GM11168 (cell line): ENCODE results near the gene ADGRG6.
"Not testable (repeated sequence)": the region's sequence is repeated elsewhere in the genome, so short reads cannot be mapped to it uniquely, and the experiment has no call there.

Experiments used
- in situ Hi-C: fragments of 300-500 bp; cut with MboI; formaldehyde crosslinking; loops from one replicate; pipeline ENCODE4 v1.12.0; 2022; ENCODE audit warnings: low sequenced_read_pairs; ENCODE audit not compliant: unreplicated experiment

Gene ADGRG6

GRCh38 chr6:142301651-142302391 is at the start of gene ADGRG6:
Gene ADGRG6 (plus strand): TSS chr6:142302007. CDS start chr6:142302330, 323 bp downstream.
- in situ Hi-C loops, result no loop called here

DNA sequence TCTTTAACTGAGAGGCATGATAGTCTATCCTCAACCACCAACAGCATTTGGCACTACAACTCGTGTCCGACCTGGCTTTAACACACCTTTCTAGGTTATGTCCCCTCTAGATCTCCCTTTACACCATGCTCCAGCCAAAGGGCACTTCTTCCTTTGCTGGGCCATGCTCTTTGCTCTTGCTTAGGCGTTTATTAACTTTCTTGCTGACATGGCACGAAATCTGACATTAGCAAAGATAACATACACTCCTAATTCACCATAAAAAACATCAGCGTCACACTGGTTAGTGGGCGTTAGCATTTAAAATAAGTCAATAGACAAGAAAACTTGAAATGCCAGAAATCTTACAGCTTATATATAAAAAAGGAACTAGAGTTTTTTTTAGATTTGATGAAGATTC is 47.3 kb upstream of the ADGRG6 start:
- in situ Hi-C loops, result no loop called here

- in situ Hi-C loops, result no loop called here
Observed at GRCh38 chr6:142255785-142256184, 46.0 kb upstream of the ADGRG6 start.

DNA sequence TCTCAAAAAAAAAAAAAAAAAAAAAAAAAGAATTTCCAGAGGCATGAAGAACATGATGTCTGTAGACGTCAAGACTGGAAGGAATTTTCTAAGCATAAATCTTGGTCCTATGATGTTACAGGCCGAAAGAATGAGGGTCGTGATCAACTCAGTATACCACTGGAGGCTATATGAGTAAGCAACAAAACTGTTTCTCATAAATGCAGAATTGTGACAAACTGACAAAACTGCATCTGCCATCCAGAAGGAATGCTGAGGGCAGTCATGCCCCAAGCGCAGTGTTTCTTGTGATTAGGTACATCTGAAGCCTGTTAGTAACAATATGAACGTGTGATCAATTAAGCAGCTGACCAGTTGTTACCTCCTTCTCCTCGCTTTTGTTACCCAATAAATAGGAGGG is 43.5 kb upstream of the ADGRG6 start:
- in situ Hi-C loops, result no loop called here

GRCh38 chr6:142258757-142259156 is 43.0 kb upstream of the ADGRG6 start:
- in situ Hi-C loops, result no loop called here

- in situ Hi-C loops, result no loop called here
Observed at GRCh38 chr6:142260748-142261147, 41.1 kb upstream of the ADGRG6 start.

DNA sequence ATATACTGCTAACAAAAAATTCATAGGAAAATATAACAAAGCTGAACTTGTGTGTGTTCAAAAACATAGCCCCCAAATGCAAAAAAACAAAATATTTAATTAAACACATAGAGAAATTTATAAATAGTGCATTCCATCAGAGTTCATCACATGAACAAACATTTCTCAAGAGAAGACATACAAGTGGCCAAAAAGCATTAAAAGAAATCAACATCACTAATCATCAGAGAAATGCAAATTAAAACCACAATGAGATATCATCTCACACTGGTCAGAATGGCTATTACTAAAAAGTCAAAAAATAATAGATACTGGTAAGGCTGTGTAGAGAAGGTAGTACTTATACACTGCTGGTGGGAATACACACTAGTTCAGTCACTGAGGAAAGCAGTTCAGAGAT is 39.6 kb upstream of the ADGRG6 start:
- in situ Hi-C loops, result no loop called here

GRCh38 chr6:142265476-142265875 is 36.3 kb upstream of the ADGRG6 start:
- in situ Hi-C loops, result no loop called here

DNA sequence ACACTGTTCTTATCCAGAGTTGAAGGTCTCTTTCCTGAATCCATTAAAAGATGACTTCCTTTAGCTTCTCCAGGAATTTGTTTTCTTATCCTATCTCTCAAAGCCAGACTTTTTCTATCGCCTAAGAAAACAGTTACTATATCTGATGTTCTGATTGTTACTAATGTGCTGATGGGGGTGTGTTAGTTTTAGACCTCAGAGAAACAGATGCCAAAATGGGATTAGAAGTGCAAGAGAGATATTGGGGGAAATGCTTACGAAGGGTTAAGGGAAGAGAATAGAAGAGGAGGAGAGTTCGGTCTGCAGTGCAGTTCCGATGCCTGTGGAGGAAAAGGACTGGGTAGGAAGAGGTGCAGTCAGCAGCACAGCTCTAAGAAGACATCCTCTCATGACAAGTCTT is 35.7 kb upstream of the ADGRG6 start:
- in situ Hi-C loops, result no loop called here

GRCh38 chr6:142271476-142271875 is 30.3 kb upstream of the ADGRG6 start:
- in situ Hi-C loops, result no loop called here

DNA sequence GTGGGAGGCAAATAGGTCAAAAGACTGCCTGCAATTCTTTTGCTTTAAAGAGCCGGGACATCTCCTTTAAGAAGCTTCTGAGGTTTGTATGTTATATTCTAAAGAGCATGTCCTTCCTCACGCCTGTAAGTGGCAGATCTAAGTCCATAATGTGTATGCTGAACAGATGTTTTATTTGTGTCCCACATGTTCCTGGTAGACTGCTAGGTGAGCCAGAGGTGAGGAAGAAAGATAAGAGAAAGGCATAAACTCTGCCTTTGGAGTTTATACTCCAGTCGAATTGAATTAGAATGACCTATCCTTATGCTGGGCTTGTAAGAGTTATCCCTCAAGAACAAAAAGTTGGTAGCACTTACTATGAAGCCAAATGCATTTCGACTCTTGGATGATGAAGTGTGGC is 27.2 kb upstream of the ADGRG6 start:
- in situ Hi-C loops, result no loop called here

DNA sequence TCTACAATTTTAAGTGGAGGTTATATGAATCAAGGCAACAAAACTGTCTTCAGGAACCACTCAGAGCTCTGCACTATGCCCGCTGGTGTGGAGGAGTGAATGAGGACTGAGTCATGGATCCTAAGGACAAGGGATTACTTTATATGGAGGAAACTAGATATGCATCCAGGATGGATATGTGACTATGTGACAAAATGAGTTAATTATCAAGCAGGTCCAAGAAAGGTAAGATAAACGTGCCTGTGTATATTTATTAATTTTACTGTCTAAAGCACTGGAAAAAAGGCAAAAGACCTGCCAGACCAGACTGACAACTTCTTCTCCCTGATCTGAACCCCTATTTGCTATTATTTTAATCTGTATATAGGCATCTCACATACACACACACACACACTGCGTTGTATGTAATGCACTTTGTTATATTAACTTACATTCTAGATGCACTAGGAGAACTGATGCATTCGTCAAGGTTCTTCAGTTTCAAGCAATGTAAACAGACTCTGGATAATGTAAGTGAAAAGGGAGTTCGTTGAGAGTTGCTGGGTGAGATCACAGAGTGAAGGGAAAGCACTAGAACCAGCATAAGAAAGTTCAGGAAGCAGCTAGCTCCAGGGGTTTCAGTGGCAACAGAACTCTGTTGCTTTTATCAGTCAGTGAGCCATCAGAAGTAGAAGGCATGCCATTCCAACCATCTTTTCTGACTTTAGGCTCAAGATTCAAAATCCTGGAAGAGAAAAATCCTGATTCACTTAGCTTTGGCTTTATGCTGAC is 26.4 kb upstream of the ADGRG6 start:
- in situ Hi-C loops, result no loop called here

- in situ Hi-C loops, result no loop called here
Observed at GRCh38 chr6:142276256-142276655, 25.6 kb upstream of the ADGRG6 start.

- in situ Hi-C loops, result no loop called here
Observed at GRCh38 chr6:142279350-142280180, 22.2 kb upstream of the ADGRG6 start.

DNA sequence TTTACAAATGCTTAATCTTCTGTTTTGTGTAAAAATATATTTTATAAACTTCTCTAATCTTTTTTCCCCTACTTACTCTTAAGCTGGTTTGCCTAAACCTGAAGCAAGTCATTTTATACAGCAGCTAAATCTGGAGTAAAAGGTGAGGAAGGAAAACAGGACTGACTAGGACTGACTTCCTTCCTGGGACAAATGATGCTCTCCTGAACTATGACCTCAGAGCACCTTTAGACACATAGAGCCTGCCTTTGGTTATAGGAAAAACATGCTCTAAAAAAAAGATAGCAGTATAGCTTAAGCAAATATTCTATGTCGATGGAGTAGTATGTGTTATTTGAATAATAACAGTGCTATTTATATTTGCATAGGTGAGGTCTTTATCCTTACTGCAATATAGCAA is 21.5 kb upstream of the ADGRG6 start:
- in situ Hi-C loops, result no loop called here

DNA sequence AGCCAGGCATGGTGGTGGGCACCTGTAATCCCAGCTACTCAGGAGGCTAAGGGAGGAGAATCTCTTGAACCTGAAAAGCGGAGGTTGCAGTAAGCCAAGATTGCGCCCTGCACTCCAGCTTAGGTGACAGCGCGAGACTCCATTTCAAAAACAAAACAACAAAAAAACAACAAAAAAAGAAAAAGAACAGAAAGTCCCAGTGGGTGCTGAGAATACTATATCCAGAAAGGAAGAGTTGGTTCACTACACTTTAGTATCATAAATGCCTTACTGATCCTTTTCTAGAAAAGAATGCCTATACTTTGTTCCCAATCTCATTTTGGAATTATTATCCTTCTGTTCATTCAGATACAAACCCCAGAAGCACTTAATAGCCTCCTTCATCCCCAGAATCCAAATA is 20.9 kb upstream of the ADGRG6 start:
- in situ Hi-C loops, result no loop called here

DNA sequence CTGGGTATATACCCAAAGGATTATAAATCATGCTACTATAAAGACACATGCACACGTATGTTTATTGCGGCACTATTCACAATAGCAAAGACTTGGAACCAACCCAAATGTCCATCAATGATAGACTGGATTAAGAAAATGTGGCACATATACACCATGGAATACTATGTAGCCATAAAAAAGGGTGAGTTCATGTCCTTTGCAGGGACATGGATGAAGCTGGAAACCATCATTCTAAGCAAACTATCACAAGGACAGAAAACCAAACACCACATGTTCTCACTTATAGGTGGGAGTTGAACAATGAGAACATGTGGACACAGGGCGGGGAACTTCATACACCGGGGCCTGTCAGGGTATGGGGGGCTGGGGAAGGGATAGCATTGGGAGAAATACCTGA is 18.7 kb upstream of the ADGRG6 start:
- in situ Hi-C loops, result not testable (repeated sequence)

DNA sequence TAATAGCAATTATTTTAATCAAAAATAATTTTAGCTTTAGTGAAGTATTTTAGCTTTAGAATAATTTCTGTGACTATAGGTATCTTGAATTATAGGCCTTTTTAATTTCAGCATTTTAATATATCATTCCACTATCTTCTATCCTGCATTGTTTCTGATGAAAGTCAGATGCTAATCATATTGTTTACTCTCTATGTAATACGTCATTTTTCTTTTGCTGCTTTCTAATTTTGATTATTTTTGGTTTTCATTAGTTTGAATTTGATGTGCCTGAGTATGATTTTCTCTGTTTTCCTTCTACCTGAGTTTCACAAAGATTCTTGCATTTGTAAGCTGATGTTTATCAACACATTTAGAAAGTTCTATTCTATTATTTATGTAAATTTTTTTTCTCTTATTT is 17.4 kb upstream of the ADGRG6 start:
- in situ Hi-C loops, result no loop called here

- in situ Hi-C loops, result no loop called here
Observed at GRCh38 chr6:142285235-142286087, 16.3 kb upstream of the ADGRG6 start.

DNA sequence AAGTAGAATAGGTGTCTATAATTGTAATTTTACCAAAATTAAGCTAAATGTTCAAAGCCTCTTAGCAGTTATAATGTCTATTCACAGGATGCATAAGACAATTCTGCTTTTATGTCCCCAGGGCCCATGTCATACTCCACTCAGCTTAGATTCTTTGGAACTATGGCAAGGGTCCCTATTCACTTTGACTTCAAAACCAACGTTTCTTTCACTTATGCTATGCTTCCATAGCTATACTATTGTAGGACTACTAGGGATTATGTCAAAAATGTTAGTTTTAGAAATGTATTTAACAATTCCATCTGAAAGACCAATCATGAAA is 15.8 kb upstream of the ADGRG6 start:
- in situ Hi-C loops, result no loop called here
